OCI-LY1 (cell line): ENCODE data around the gene COPS3.

Experiments used
- H2AFZ ChIP-seq: fragments of 200-600 bp; sonication (generic), shearing (Covaris generic); 2 replicates; pipeline ENCODE4 v1.6.0; 2014; ENCODE audit warnings: antibody characterized with exemption, mild to moderate bottlenecking, low read length
- H3F3A ChIP-seq: fragments of 200-600 bp; sonication (generic), shearing (Covaris generic); 2 replicates; pipeline ENCODE4 v1.6.0; 2014; ENCODE audit warnings: mild to moderate bottlenecking, antibody characterized with exemption, low read length, moderate library complexity; ENCODE audit not compliant: insufficient read depth
- H3K27ac ChIP-seq: fragments of 200-600 bp; sonication (generic); 2 replicates; pipeline ENCODE4 v1.5.1; 2014; ENCODE audit warnings: low read length, mixed run types, mild to moderate bottlenecking, low read depth; ENCODE audit not compliant: poor library complexity, severe bottlenecking
- H3K27me3 ChIP-seq: fragments of 200-600 bp; sonication (generic); 2 replicates; pipeline ENCODE4 v1.6.0; 2014; ENCODE audit warnings: antibody characterized with exemption, mild to moderate bottlenecking, low read length, moderate library complexity; ENCODE audit not compliant: insufficient read depth
- H3K36me3 ChIP-seq: fragments of 200-600 bp; sonication (generic); 2 replicates; pipeline ENCODE4 v1.6.1; 2014; ENCODE audit warnings: mild to moderate bottlenecking, antibody characterized with exemption, low read length, moderate library complexity, mixed read lengths; ENCODE audit not compliant: insufficient read depth
- H3K4me1 ChIP-seq: fragments of 200-600 bp; sonication (generic); 2 replicates; pipeline ENCODE4 v1.5.1; 2014; ENCODE audit warnings: mild to moderate bottlenecking, low read length, moderate library complexity; ENCODE audit not compliant: insufficient read depth, severe bottlenecking
- H3K4me2 ChIP-seq: fragments of 200-600 bp; sonication (generic), shearing (Covaris generic); 2 replicates; pipeline ENCODE4 v1.6.1; 2014; ENCODE audit warnings: low read length
- H3K4me3 ChIP-seq: fragments of 200-600 bp; sonication (generic); 2 replicates; pipeline ENCODE4 v1.5.1; 2014; ENCODE audit warnings: low read length, low read depth, mild to moderate bottlenecking, mixed read lengths; ENCODE audit not compliant: poor library complexity, severe bottlenecking
- H3K79me2 ChIP-seq: fragments of 200-600 bp; shearing (Covaris generic); 2 replicates; pipeline ENCODE4 v1.6.1; 2016; ENCODE audit warnings: mixed run types, low read length, mixed read lengths; ENCODE audit not compliant: insufficient read depth
- H3K9ac ChIP-seq: fragments of 200-600 bp; sonication (generic), shearing (Covaris generic); 2 replicates; pipeline ENCODE4 v1.6.1; 2014; ENCODE audit warnings: mild to moderate bottlenecking, low read length, mixed read lengths
- H3K9me2 ChIP-seq: fragments of 200-600 bp; sonication (generic), shearing (Covaris generic); 2 replicates; pipeline ENCODE4 v1.6.1; 2014; ENCODE audit warnings: low read depth, mild to moderate bottlenecking, low read length, mixed read lengths
- H3K9me3 ChIP-seq: fragments of 200-600 bp; shearing (Covaris generic); 2 replicates; pipeline ENCODE4 v1.6.1; 2014; ENCODE audit warnings: low read length, mixed read lengths
- H4K20me1 ChIP-seq: fragments of 200-600 bp; sonication (generic), shearing (Covaris generic); 2 replicates; pipeline ENCODE4 v1.6.0; 2016; ENCODE audit warnings: mild to moderate bottlenecking, low read length; ENCODE audit not compliant: insufficient read depth
- EZH2 ChIP-seq: fragments of 200-600 bp; sonication (generic), shearing (Covaris generic); IDR thresholded peaks from 2 replicates; pipeline ENCODE4 v1.8.0; 2017; ENCODE audit warnings: borderline replicate concordance, mixed run types, mild to moderate bottlenecking, antibody characterized with exemption, low read length, moderate library complexity, mixed read lengths
- TF ChIP-seq, protein P1 (sequence below): fragments of 200-600 bp; sonication (generic), shearing (Covaris generic); IDR thresholded peaks from 2 replicates; pipeline ENCODE4 v1.5.1; 2017; ENCODE audit warnings: mild to moderate bottlenecking, antibody characterized with exemption, low read length, moderate library complexity, mixed read lengths

COPS3 gene

DNA sequence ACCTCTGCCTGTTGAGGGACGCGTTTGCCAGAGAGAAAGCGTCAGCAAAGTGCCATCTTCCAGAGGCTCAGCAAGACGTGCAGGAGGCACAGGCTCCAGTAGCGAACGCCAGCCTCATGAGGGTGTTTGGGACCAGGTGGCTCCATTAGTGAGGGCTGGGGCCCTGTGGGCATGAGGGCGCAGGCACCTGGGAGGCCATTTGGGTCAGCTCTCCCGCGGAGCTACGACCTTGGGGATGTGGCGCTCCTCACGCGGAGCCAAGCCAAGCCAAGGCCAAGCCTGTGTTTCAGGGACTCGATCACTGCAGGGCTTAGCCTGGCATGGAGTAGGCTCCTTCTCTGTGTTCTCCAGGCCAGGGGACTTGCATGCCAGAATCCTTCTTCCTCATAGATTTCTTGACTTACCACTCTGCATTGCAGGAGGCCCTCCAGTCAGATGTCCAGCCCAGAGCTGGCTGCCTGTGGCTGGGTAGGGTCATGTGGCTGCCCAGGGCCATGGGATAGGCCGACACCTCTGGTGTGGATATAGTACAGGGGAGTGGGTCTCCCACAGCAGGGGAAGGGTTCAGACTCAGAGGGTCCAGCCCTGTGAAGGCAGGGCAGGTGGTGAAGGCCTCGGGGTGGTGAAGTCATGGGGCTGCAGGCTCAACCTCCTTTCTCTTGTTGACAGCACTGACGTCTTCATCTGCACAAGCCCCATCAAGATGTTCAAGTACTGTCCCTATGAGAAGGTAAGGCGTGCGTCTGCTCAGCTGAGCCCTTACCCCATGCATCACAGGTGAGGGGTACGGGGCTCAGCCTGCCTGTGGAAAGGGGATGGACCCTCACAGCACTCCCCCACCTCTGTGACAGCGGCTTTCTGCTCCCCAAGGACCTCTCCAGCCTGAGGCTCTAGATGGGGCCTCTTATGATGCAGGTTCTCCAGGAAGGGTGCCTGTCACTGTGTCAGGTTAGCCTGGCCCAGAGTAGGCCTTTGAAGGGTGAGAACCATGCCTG lies 41.8 kb upstream of the COPS3 start:
- no peaks in the 10 kb centered on the region for H3F3A ChIP-seq
- no peaks in the 10 kb centered on the region for H3K4me1 ChIP-seq
- no peaks in the 10 kb centered on the region for H3K79me2 ChIP-seq
- no peak overlapping the region for H3K4me2 ChIP-seq
- H3K9me3 ChIP-seq, result no peaks in the 10 kb centered on the region
- no peaks in the 10 kb centered on the region for H3K27me3 ChIP-seq
- no peak overlapping the region for H3K27ac ChIP-seq
- TF ChIP-seq EZH2, result no peak
- TF ChIP-seq, protein P1, sequence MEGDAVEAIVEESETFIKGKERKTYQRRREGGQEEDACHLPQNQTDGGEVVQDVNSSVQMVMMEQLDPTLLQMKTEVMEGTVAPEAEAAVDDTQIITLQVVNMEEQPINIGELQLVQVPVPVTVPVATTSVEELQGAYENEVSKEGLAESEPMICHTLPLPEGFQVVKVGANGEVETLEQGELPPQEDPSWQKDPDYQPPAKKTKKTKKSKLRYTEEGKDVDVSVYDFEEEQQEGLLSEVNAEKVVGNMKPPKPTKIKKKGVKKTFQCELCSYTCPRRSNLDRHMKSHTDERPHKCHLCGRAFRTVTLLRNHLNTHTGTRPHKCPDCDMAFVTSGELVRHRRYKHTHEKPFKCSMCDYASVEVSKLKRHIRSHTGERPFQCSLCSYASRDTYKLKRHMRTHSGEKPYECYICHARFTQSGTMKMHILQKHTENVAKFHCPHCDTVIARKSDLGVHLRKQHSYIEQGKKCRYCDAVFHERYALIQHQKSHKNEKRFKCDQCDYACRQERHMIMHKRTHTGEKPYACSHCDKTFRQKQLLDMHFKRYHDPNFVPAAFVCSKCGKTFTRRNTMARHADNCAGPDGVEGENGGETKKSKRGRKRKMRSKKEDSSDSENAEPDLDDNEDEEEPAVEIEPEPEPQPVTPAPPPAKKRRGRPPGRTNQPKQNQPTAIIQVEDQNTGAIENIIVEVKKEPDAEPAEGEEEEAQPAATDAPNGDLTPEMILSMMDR, result no peak
- no peak overlapping the region for H3K9ac ChIP-seq
- no peaks in the 10 kb centered on the region for H4K20me1 ChIP-seq
- no peak overlapping the region for H2AFZ ChIP-seq
- no peak overlapping the region for H3K4me3 ChIP-seq
- H3K9me2 ChIP-seq, result no peaks in the 10 kb centered on the region
- H3K36me3 ChIP-seq, result peaks cover 8% of the 10 kb centered on the region; the same call in 1 of the 2 replicates

DNA sequence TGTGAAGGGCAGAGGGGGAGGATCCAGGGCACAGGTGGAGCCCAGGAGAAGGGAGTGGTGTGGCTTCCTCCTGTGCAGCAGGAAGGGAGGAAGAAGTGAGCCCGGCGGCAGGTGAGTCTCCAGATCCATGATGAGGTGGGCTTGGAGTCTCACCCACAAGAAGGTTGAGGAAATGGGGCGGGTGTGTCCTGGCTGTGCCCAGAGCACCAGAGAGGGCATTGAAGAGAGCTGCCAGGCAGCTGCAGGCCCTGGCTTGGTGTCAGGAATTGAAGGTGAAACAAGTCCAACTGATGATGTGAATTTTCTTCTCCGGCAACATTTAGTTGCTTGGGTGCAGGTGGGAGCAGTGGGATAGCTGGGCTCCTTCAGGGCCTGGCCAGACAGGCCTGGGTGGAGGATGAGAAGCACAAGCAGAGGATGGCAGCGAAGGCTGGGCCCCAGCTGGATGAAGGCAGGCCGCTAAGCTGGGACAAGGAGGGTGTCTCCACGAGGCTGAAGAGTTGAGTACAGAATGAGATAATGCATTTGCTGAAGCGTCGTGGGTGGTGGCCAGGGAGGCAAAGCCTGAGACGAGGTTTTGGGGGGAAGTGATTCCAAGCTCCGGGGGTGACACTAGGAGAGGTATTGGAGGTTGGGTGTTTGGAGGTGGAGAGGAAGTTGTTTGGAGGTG lies 40.4 kb upstream of the COPS3 start:
- H3K27me3 ChIP-seq, result no peaks in the 10 kb centered on the region
- H3K9ac ChIP-seq, result no peak overlapping the region
- H4K20me1 ChIP-seq, result no peaks in the 10 kb centered on the region
- no peak overlapping the region for H3K4me2 ChIP-seq
- no peaks in the 10 kb centered on the region for H3K9me3 ChIP-seq
- no peak for TF ChIP-seq EZH2
- TF ChIP-seq, protein P1, result no peak
- H3K9me2 ChIP-seq, result no peaks in the 10 kb centered on the region
- H3K4me1 ChIP-seq, result no peaks in the 10 kb centered on the region
- H2AFZ ChIP-seq, result no peak overlapping the region
- H3K27ac ChIP-seq, result no peak overlapping the region
- H3K36me3 ChIP-seq, result peaks cover 8% of the 10 kb centered on the region; the same call in 1 of the 2 replicates
- H3K4me3 ChIP-seq, result no peak overlapping the region
- no peaks in the 10 kb centered on the region for H3K79me2 ChIP-seq
- no peaks in the 10 kb centered on the region for H3F3A ChIP-seq

DNA sequence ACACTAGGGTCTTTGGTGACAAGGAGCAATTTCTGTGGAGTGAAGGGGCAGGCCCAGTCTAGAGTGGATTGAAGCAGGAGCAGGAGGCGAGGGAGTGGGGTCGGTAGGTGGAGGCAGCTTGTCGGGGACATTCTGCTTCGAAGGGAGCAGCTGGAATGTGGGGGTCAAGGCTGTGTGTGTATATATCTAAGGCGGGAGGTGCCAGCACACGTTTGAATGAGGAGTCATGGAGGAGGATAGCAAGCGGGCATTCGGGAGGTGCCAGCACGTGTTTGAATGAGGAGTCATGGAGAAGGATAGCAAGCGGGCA lies 39.8 kb upstream of the COPS3 start:
- H3K27me3 ChIP-seq, result no peaks in the 10 kb centered on the region
- no peak overlapping the region for H3K4me2 ChIP-seq
- peaks cover 8% of the 10 kb centered on the region; the same call in 1 of the 2 replicates for H3K36me3 ChIP-seq
- no peaks in the 10 kb centered on the region for H3K4me1 ChIP-seq
- H3K9me3 ChIP-seq, result no peaks in the 10 kb centered on the region
- no peak overlapping the region for H2AFZ ChIP-seq
- no peaks in the 10 kb centered on the region for H3F3A ChIP-seq
- no peak overlapping the region for H3K27ac ChIP-seq
- H3K79me2 ChIP-seq, result no peaks in the 10 kb centered on the region
- no peak overlapping the region for H3K4me3 ChIP-seq
- no peak overlapping the region for H3K9ac ChIP-seq
- H4K20me1 ChIP-seq, result no peaks in the 10 kb centered on the region
- TF ChIP-seq, protein P1, result no peak
- TF ChIP-seq EZH2, result no peak
- no peaks in the 10 kb centered on the region for H3K9me2 ChIP-seq
